HG02763 (cell line): ENCODE measurements around the gene LPGAT1.
A peak's percentile ranks its signal among the peaks of the same experiment; 100 is the strongest.

Source experiments
- ATAC-seq: cut with Tn5 transposase; IDR thresholded peaks from one replicate; pipeline ENCODE4 v1.9.1; 2021; ENCODE audit warnings: mild to moderate bottlenecking, moderate library complexity; ENCODE audit not compliant: unreplicated experiment

Gene LPGAT1

GRCh38 chr1:211764701-211765100 is 65.9 kb downstream of the LPGAT1 start:
- no peak for ATAC-seq

GRCh38 chr1:211762206-211762605 is 68.4 kb downstream of the LPGAT1 start:
- ATAC-seq: no peak

- ATAC-seq: no peak
These were observed 69.2 kb downstream of the LPGAT1 start for GRCh38 chr1:211761400-211761799.

- no peak for ATAC-seq
These were observed 74.0 kb downstream of the LPGAT1 start for GRCh38 chr1:211756471-211757020.

- ATAC-seq: no peak
These were observed 76.8 kb downstream of the LPGAT1 start for GRCh38 chr1:211753649-211754251.

GRCh38 chr1:211752951-211753486 is 77.5 kb downstream of the LPGAT1 start:
- no peak for ATAC-seq

GRCh38 chr1:211752317-211752716 is 78.2 kb downstream of the LPGAT1 start:
- ATAC-seq: no peak

GRCh38 chr1:211751438-211751837 is 79.1 kb downstream of the LPGAT1 start:
- ATAC-seq: no peak

GRCh38 chr1:211750599-211750998 is 80.0 kb downstream of the LPGAT1 start:
- ATAC-seq: no peak

- no peak for ATAC-seq
These were observed 81.3 kb downstream of the LPGAT1 start for GRCh38 chr1:211749251-211749650.

- no peak for ATAC-seq
These were observed 81.8 kb downstream of the LPGAT1 start for GRCh38 chr1:211748810-211749209.

GRCh38 chr1:211742889-211743529 is 87.6 kb downstream of the LPGAT1 start:
- no peak for ATAC-seq

- no peak for ATAC-seq
These were observed 88.3 kb downstream of the LPGAT1 start for GRCh38 chr1:211742272-211742671.

GRCh38 chr1:211741788-211742187 is 88.8 kb downstream of the LPGAT1 start:
- no peak for ATAC-seq

GRCh38 chr1:211741116-211741515 is 89.4 kb downstream of the LPGAT1 start:
- no peak for ATAC-seq

GRCh38 chr1:211739671-211740411 is 90.7 kb downstream of the LPGAT1 start:
- ATAC-seq: peak; percentile 49

GRCh38 chr1:211738691-211739301 is 91.8 kb downstream of the LPGAT1 start:
- ATAC-seq: no peak

GRCh38 chr1:211738096-211738690 is 92.4 kb downstream of the LPGAT1 start:
- ATAC-seq: no peak

- ATAC-seq: no peak
These were observed 93.2 kb downstream of the LPGAT1 start for GRCh38 chr1:211737115-211738035.
